ENCODE data around the gene TPM3.
A peak's percentile ranks its signal among the peaks of the same experiment; 100 is the strongest.
"Not testable (repeated sequence)": the region's sequence is repeated elsewhere in the genome, so short reads cannot be mapped to it uniquely, and the experiment has no call there.

The TPM3 gene

DNA sequence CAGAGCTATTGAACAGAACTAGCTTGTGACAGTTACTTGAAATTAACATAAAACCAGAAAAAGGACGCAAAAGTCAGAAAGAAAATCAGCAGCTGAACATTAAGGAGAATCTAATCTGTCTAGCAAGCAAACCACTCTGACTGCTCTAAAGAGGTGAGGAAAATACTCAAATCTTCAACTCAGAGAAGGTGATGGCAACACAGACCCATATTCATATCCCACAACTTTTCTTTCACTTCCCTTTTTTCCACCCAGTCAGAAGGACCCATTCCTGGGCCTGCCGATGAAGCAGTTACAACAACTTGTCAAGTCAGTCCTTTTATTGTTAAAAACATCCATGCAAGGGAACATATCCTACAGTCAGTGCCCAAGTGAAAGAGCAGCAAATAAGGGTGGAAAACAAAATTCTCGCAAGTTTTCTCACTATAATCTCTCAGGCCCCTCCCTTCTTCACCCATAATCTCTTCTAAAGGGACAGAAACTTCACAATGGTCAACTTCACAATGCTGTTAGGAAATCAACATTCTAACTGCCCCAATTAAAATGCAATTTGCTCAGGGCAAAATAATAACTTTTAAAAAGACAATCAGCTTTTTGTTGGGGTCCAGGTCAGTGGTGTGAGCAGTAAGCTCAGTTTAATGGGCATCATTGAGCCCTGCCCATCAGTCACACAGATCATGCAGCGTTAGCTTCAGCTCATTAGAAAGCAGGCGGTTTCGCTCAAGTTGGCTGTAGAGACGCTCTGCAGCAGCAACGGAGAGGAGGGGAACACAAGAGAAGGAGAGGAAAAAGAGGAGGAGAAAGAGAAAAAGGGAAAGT, 33.4 kb downstream of the TPM3 start:
- H3K9ac ChIP-seq (ENCODE audit: low read depth, low read length) = no peak overlapping the region
- H3K36me3 ChIP-seq (ENCODE audit: insufficient read depth, low read length) = peaks cover 85% of the 10 kb centered on the region
- H3K4me1 ChIP-seq (ENCODE audit: control insufficient read depth, insufficient read depth, low read length) = peaks cover 3% of the 10 kb centered on the region
- no peaks in the 10 kb centered on the region for H3K9me3 ChIP-seq (replicated peaks; ENCODE audit: low read length)
- no peak overlapping the region for H3K4me3 ChIP-seq (ENCODE audit: low read length)
- H3K4me2 ChIP-seq (ENCODE audit: low read length) = no peak overlapping the region
- no peaks in the 10 kb centered on the region for H3K27me3 ChIP-seq (ENCODE audit: control insufficient read depth, insufficient read depth, low read length)

DNA sequence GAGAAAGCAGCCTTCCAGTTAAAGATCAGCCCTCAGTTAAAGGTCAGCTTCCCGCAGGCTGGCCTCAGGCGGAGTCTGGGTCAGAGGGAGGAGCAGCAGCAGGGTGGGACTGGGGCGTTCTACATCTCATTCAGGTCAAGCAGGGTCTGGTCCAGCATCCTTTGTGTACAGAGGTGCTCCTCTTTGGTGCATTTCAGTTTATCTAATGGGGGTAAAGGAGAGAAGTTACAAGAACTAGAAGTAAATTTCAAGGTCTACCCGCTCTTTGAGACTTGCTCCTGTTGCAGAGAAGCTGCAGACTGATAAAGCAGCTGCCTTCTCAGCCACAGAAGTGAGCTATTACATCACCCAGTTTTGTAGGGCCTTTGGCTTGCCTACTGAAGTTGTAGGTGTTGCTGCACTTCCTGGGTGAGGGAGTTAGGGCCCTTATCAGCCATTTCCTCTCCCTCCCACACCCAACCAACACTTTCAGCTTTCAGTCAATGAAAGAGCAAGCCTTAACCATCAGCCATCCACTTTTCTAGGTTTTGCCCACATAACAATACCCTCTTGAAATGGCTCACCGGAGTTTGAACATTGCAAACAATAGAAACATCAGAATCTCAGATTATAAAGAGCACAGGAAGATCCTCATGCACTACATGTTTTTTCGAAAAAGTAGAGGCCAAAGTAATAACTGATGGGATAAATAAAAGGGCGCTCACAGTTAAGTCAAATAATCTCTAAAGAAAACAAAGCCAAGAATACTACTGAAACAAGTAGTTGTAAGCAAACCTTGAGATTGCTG, 34.2 kb downstream of the TPM3 start:
- Histone ChIP-seq H3K27me3 (ENCODE audit: control insufficient read depth, insufficient read depth, low read length) (no peaks in the 10 kb centered on the region), H3K9me3 (replicated peaks; ENCODE audit: low read length) (no peaks in the 10 kb centered on the region), H3K9ac (ENCODE audit: low read depth, low read length) (no peak overlapping the region), H3K4me2 (ENCODE audit: low read length) (no peak overlapping the region), H3K4me3 (ENCODE audit: low read length) (no peak overlapping the region), H3K4me1 (ENCODE audit: control insufficient read depth, insufficient read depth, low read length) (peaks cover 3% of the 10 kb centered on the region), H3K36me3 (ENCODE audit: insufficient read depth, low read length) (peaks cover 78% of the 10 kb centered on the region)

- Histone ChIP-seq H3K36me3 (ENCODE audit: insufficient read depth, low read length) (peaks cover 55% of the 10 kb centered on the region), H3K4me2 (ENCODE audit: low read length) (no peak overlapping the region), H3K4me1 (ENCODE audit: control insufficient read depth, insufficient read depth, low read length) (peaks cover 11% of the 10 kb centered on the region), H3K27me3 (ENCODE audit: control insufficient read depth, insufficient read depth, low read length) (no peaks in the 10 kb centered on the region), H3K9me3 (replicated peaks; ENCODE audit: low read length) (no peaks in the 10 kb centered on the region), H3K4me3 (ENCODE audit: low read length) (no peak overlapping the region), H3K9ac (ENCODE audit: low read depth, low read length) (no peak overlapping the region)
These were observed 36.6 kb downstream of the TPM3 start for GRCh38 chr1:154155251-154155650.

DNA sequence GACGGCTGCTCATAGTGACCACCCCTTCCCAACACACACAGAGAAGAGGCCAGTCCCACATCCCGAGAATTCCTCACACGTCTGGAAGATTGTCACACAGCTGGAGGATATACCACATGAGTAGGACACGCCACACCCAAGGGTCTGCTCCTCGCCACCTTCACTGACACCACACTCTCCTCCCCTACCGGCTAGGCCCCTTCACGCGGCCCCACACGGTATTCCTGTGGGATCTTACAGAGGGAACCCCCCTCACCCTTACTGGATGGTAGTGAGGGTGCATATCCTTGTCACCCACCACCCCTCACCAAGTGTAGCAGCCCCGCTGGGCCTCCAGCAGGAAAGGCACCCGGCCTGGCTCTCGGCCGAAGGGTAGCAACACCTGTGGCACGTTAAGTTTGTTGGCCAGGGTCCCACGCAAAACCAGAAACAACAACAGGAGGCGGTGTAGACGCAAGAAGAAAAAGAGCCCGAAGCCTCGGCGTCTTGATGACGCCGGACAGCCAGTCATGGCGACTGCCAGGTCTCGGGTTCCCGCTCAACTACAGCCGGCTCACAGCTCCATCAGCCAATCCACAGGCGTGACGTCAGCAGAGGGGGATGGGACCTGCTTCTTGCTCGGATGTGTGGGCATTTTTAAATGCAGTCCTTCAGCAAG, 37.2 kb downstream of the TPM3 start, which contains the start of gene NUP210L:
NUP210L (minus strand) TSS at position 540 of the 658 bp plus-strand sequence.
- Histone ChIP-seq H3K9me3 (replicated peaks; ENCODE audit: low read length) (no peaks in the 10 kb centered on the region), H3K4me1 (ENCODE audit: control insufficient read depth, insufficient read depth, low read length) (peaks cover 11% of the 10 kb centered on the region), H3K27me3 (ENCODE audit: control insufficient read depth, insufficient read depth, low read length) (no peaks in the 10 kb centered on the region), H3K36me3 (ENCODE audit: insufficient read depth, low read length) (peaks cover 49% of the 10 kb centered on the region), H3K4me3 (ENCODE audit: low read length) (no peak within 1 kb of the TSS), H3K9ac (ENCODE audit: low read depth, low read length) (no peak within 1 kb of the TSS), H3K4me2 (ENCODE audit: low read length) (no peak within 1 kb of the TSS)

DNA sequence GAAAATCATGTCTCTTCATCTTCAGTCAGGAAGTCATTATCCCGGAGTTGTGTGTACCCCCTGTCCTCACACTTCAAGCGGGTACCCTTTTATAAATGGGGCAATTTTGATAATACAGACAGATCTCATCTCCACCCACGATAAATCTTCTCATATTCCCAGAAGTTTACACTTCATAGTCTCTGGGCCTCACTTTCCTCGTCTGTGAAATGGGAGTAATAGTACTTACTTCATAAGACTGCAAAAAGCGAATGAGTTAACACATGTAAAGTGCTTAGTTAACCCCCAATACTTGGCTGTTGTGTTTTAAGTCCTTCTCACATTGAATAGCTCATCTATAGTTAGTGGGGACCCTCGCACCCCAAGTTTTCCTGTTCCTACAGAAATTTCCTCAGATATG, 37.8 kb downstream of the TPM3 start:
- Histone ChIP-seq H3K9ac (ENCODE audit: low read depth, low read length) (no peak overlapping the region), H3K9me3 (replicated peaks; ENCODE audit: low read length) (no peaks in the 10 kb centered on the region), H3K4me1 (ENCODE audit: control insufficient read depth, insufficient read depth, low read length) (peaks cover 11% of the 10 kb centered on the region), H3K4me2 (ENCODE audit: low read length) (no peak overlapping the region), H3K4me3 (ENCODE audit: low read length) (no peak overlapping the region), H3K36me3 (ENCODE audit: insufficient read depth, low read length) (peaks cover 43% of the 10 kb centered on the region), H3K27me3 (ENCODE audit: control insufficient read depth, insufficient read depth, low read length) (no peaks in the 10 kb centered on the region)

GRCh38 chr1:154151311-154151710, 40.6 kb downstream of the TPM3 start:
- no peaks in the 10 kb centered on the region for H3K9me3 ChIP-seq (replicated peaks; ENCODE audit: low read length)
- H3K9ac ChIP-seq (ENCODE audit: low read depth, low read length) = no peak overlapping the region
- H3K4me1 ChIP-seq (ENCODE audit: control insufficient read depth, insufficient read depth, low read length) = peaks cover 15% of the 10 kb centered on the region
- no peak overlapping the region for H3K4me3 ChIP-seq (ENCODE audit: low read length)
- peak overlapping the region; percentile 42 for H3K4me2 ChIP-seq (ENCODE audit: low read length)
- H3K27me3 ChIP-seq (ENCODE audit: control insufficient read depth, insufficient read depth, low read length) = no peaks in the 10 kb centered on the region
- peaks cover 17% of the 10 kb centered on the region for H3K36me3 ChIP-seq (ENCODE audit: insufficient read depth, low read length)

GRCh38 chr1:154148807-154149206, 43.1 kb downstream of the TPM3 start:
- Histone ChIP-seq H3K9me3 (replicated peaks; ENCODE audit: low read length) (no peaks in the 10 kb centered on the region), H3K9ac (ENCODE audit: low read depth, low read length) (no peak overlapping the region), H3K4me1 (ENCODE audit: control insufficient read depth, insufficient read depth, low read length) (peaks cover 13% of the 10 kb centered on the region), H3K36me3 (ENCODE audit: insufficient read depth, low read length) (no peaks in the 10 kb centered on the region), H3K27me3 (ENCODE audit: control insufficient read depth, insufficient read depth, low read length) (no peaks in the 10 kb centered on the region), H3K4me3 (ENCODE audit: low read length) (no peak overlapping the region), H3K4me2 (ENCODE audit: low read length) (no peak overlapping the region)

DNA sequence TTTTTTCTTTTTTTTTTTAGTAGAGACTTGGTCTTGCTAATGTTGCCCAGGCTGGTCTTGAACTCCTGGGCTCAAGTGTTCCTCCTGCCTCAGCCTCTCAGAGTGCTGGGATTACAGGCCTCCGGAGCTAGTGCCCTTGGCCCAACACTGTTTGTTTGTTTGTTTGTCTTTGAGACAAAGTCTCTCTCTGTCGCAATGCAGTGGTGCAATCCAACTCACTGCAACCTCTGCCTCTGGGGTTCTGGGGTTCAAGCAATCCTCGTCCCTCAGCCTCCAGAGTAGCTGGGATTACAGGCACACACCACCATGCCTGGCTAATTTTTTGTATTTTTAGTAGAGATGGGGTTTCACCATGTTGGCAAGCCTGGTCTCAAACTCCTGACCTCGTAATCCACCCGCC, 44.4 kb downstream of the TPM3 start:
- H3K4me3 ChIP-seq (ENCODE audit: low read length); H3K9me3 ChIP-seq (replicated peaks; ENCODE audit: low read length); H3K9ac ChIP-seq (ENCODE audit: low read depth, low read length); H3K36me3 ChIP-seq (ENCODE audit: insufficient read depth, low read length); H3K27me3 ChIP-seq (ENCODE audit: control insufficient read depth, insufficient read depth, low read length); H3K4me2 ChIP-seq (ENCODE audit: low read length): not testable (repeated sequence)
- peaks cover 12% of the 10 kb centered on the region for H3K4me1 ChIP-seq (ENCODE audit: control insufficient read depth, insufficient read depth, low read length)

DNA sequence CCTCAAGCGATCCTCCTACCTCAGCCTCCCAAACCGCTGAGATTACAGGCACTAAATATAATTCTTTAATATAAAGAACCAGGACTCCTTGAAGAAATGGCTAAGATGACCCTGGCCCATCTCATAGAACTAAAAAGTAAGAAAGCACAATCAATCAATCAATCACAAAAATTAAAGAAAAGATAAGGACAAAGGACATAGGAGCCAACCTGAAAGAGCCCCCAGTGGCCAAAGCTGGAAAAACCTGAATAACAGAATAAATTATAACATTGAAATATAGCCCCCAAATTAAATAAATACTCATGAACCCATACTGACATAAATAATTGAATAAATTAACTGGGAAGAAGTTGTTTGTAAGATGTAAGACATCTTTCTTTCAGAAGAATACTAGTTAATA, 45.9 kb downstream of the TPM3 start:
- no peak overlapping the region for H3K9ac ChIP-seq (ENCODE audit: low read depth, low read length)
- H3K9me3 ChIP-seq (replicated peaks; ENCODE audit: low read length) = no peaks in the 10 kb centered on the region
- H3K36me3 ChIP-seq (ENCODE audit: insufficient read depth, low read length) = no peaks in the 10 kb centered on the region
- H3K4me1 ChIP-seq (ENCODE audit: control insufficient read depth, insufficient read depth, low read length) = peaks cover 12% of the 10 kb centered on the region
- no peak overlapping the region for H3K4me2 ChIP-seq (ENCODE audit: low read length)
- no peaks in the 10 kb centered on the region for H3K27me3 ChIP-seq (ENCODE audit: control insufficient read depth, insufficient read depth, low read length)
- no peak overlapping the region for H3K4me3 ChIP-seq (ENCODE audit: low read length)

DNA sequence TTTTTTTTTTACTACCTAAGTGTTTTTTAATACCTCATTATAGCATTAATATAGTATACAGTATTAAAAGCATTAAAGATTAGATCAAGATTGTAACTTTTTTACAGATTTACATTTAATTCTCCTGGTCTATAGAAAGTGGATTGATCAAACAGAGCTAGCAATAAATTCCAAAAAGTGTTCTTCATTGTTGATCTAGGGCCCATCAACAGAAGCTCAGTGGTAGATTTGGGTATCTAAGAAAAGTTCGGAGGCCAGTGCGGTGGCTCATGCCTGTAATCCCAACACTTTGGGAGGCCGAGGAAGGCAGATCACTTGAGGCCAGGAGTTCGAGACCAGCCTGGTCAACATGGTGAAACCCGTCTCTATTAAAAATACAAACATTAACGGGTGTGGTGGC, 49.5 kb downstream of the TPM3 start:
- Histone ChIP-seq H3K9ac (ENCODE audit: low read depth, low read length) (no peak overlapping the region), H3K4me1 (ENCODE audit: control insufficient read depth, insufficient read depth, low read length) (peaks cover 10% of the 10 kb centered on the region), H3K9me3 (replicated peaks; ENCODE audit: low read length) (no peaks in the 10 kb centered on the region)

DNA sequence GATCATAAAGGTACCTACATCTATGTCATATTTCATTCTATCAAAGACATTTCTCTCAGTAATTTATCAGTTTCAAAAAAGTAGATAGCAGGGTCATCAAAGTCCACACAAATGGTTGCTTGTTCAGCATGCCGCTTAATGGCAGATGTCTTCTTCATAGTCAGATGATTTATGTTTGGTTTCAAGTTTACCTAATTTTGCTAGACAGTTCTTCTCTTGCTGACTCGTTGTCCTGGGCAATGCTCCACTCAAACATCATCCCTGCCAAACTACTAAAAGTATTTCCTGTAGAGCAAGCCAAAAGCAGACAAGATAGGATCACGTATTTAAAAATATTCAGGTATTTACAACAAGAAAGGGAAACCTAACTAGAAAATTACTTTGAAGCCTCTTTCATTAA, 50.7 kb downstream of the TPM3 start:
- Histone ChIP-seq H3K9ac (ENCODE audit: low read depth, low read length) (no peak overlapping the region), H3K4me1 (ENCODE audit: control insufficient read depth, insufficient read depth, low read length) (peaks cover 10% of the 10 kb centered on the region), H3K9me3 (replicated peaks; ENCODE audit: low read length) (no peaks in the 10 kb centered on the region), H3K36me3 (ENCODE audit: insufficient read depth, low read length) (no peaks in the 10 kb centered on the region), H3K4me3 (ENCODE audit: low read length) (no peak overlapping the region), H3K27me3 (ENCODE audit: control insufficient read depth, insufficient read depth, low read length) (no peaks in the 10 kb centered on the region), H3K4me2 (ENCODE audit: low read length) (no peak overlapping the region)

More for the DNA sequence above, 49.5 kb downstream of the TPM3 start:
- H3K4me2 ChIP-seq (ENCODE audit: low read length) = no peak overlapping the region
- no peak overlapping the region for H3K4me3 ChIP-seq (ENCODE audit: low read length)
- no peaks in the 10 kb centered on the region for H3K36me3 ChIP-seq (ENCODE audit: insufficient read depth, low read length)
- H3K27me3 ChIP-seq (ENCODE audit: control insufficient read depth, insufficient read depth, low read length) = no peaks in the 10 kb centered on the region

Data from skeletal muscle satellite cell (primary cell).